Lower leg skin (tissue), 4 donors: ENCODE measurements around the gene TMEM212. TPM values are rescaled to one million over a fixed set of nuclear protein-coding genes. Genes with fewer than 3 reads are reported as not detected.

ENCODE experiments used
- DNase-seq, 2 donors: peaks; one replicate each; pipeline ENCODE4 v3.0.0-alpha.2; 2019; ENCODE audit warnings: low spot score in 2 of 2
- H3K4me3 ChIP-seq: fragments of 200-600 bp; sonication (generic); 2 replicates; pipeline ENCODE4 v1.5.1; 2017; ENCODE audit warnings: mild to moderate bottlenecking, low read depth; ENCODE audit not compliant: poor library complexity, severe bottlenecking
- POLR2A ChIP-seq, 2 donors: fragments of 450-650 bp; IDR thresholded peaks; one replicate each; pipeline ENCODE4 v1.6.1; 2016 to 2017; ENCODE audit warnings: antibody characterized with exemption in 2 of 2, mild to moderate bottlenecking in 1 of 2, moderate library complexity in 1 of 2
- WGBS, 2 donors: methylation state at CpG; one replicate each; pipeline ENCODE4 v1.1.5; 2018; 5-methylcytosine and 5-hydroxymethylcytosine counted together
- intact Hi-C: fragments of 100-400 bp; cut with DNase I; formaldehyde crosslinking; loops from one replicate; pipeline ENCODE4 v1.15.0; 2023; ENCODE audit warnings: low total_unique reads
- total RNA-seq, 4 donors: library from RNA; depleted of rRNA; stranded (reverse); fragments of >200 nt; gene quantifications; one replicate each; pipeline ENCODE4 v1.1.0, GENCODE V29; 2016
- TF ChIP-seq, protein P1 (sequence below), 3 donors: fragments of 450-650 bp; IDR thresholded peaks; one replicate each; pipeline ENCODE4 v1.5.1; 2016; ENCODE audit warnings: antibody characterized with exemption in 3 of 3, mild to moderate bottlenecking in 3 of 3, moderate library complexity in 2 of 3

TMEM212 gene
- not detected for total RNA-seq

- WGBS, 2 donors: 44% methylated on average over 5 of the region's 5 CpGs
- intact Hi-C loops: no loop called here
- DNase-seq: no peak
- H3K4me3 ChIP-seq: no peak within 1 kb of the TSS
- no peak for TF ChIP-seq POLR2A (IDR thresholded peaks at IDR 0.05)
- TF ChIP-seq, protein P1, sequence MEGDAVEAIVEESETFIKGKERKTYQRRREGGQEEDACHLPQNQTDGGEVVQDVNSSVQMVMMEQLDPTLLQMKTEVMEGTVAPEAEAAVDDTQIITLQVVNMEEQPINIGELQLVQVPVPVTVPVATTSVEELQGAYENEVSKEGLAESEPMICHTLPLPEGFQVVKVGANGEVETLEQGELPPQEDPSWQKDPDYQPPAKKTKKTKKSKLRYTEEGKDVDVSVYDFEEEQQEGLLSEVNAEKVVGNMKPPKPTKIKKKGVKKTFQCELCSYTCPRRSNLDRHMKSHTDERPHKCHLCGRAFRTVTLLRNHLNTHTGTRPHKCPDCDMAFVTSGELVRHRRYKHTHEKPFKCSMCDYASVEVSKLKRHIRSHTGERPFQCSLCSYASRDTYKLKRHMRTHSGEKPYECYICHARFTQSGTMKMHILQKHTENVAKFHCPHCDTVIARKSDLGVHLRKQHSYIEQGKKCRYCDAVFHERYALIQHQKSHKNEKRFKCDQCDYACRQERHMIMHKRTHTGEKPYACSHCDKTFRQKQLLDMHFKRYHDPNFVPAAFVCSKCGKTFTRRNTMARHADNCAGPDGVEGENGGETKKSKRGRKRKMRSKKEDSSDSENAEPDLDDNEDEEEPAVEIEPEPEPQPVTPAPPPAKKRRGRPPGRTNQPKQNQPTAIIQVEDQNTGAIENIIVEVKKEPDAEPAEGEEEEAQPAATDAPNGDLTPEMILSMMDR (IDR thresholded peaks at IDR 0.05): no peak
Observed at GRCh38 chr3:171842864-171843518, at the start of gene TMEM212. Gene TMEM212 (plus strand): TSS chr3:171843349. CDS start chr3:171843384, 35 bp downstream.

GRCh38 chr3:171796625-171797264, 46.4 kb upstream of the TMEM212 start:
- WGBS, 2 donors: 74 to 83% methylated on average over 4 of the region's 4 CpGs
- no peak overlapping the region for H3K4me3 ChIP-seq
- no peak for DNase-seq
- intact Hi-C loops: no loop called here
- TF ChIP-seq, protein P1 (IDR thresholded peaks at IDR 0.05): no peak
- TF ChIP-seq POLR2A (IDR thresholded peaks at IDR 0.05): no peak

GRCh38 chr3:171797265-171797679, 45.9 kb upstream of the TMEM212 start:
- DNase-seq: no peak
- no peak for TF ChIP-seq POLR2A (IDR thresholded peaks at IDR 0.05)
- TF ChIP-seq, protein P1 (IDR thresholded peaks at IDR 0.05): no peak
- H3K4me3 ChIP-seq: no peak overlapping the region
- WGBS, 2 donors: 37 to 47% methylated on average over 1 of the region's 1 CpG
- intact Hi-C loops: no loop called here

GRCh38 chr3:171797873-171798272, 45.3 kb upstream of the TMEM212 start:
- DNase-seq: no peak
- intact Hi-C loops: no loop called here
- WGBS, 2 donors: 67 to 68% methylated on average over 3 of the region's 3 CpGs
- TF ChIP-seq POLR2A (IDR thresholded peaks at IDR 0.05): no peak
- TF ChIP-seq, protein P1 (IDR thresholded peaks at IDR 0.05): no peak
- no peak overlapping the region for H3K4me3 ChIP-seq

GRCh38 chr3:171799501-171799900, 43.6 kb upstream of the TMEM212 start:
- TF ChIP-seq, protein P1 (IDR thresholded peaks at IDR 0.05): no peak
- no peak for TF ChIP-seq POLR2A (IDR thresholded peaks at IDR 0.05)
- 97 to 100% methylated on average over 1 of the region's 1 CpG for whole genome bisulfite sequencing, 2 donors
- no peak for DNase-seq
- intact Hi-C loops: no loop called here
- H3K4me3 ChIP-seq: no peak overlapping the region
